Caki2 (cell line): ENCODE results near the gene PDZD2. TPM values are rescaled to one million over a fixed set of nuclear protein-coding genes. Genes with fewer than 3 reads are reported as not detected.
A peak's percentile ranks its signal among the peaks of the same experiment; 100 is the strongest.
"Not testable (repeated sequence)": the region's sequence is repeated elsewhere in the genome, so short reads cannot be mapped to it uniquely, and the experiment has no call there.

Experiments
- DNase-seq: peaks from one replicate; pipeline ENCODE4 v3.0.0-alpha.2; 2015; ENCODE audit warnings: low read depth
- in situ Hi-C: cut with HindIII; loops from 2 replicates; pipeline ENCODE4 v1.10.0; 2016; ENCODE audit warnings: low sequenced_read_pairs, low pct_unique_long_range_greater_than_20kb, mixed read lengths
- total RNA-seq: library from RNA; depleted of rRNA; stranded (reverse); fragments of >200 nt; shearing (Covaris generic); gene quantifications from 2 replicates; pipeline ENCODE4 v1.2.3, GENCODE V29; 2014; ENCODE audit warnings: low replicate concordance; rRNA removed

PDZD2 gene
- total RNA-seq: 0.17 TPM in 1 of 2 replicates, not detected in the other

GRCh38 chr5:31638748-31639418 lies at the start of gene PDZD2:
PDZD2 (plus strand) TSS chr5:31639131.
- in situ Hi-C loops: no loop called here

GRCh38 chr5:31593665-31594064 lies 45.3 kb upstream of the PDZD2 start:
- in situ Hi-C loops: no loop called here

More at GRCh38 chr5:31638748-31639418, at the start of gene PDZD2:
- DNase-seq: peak; percentile 86

GRCh38 chr5:31596354-31596753 lies 42.6 kb upstream of the PDZD2 start:
- DNase-seq: no peak
- in situ Hi-C loops: no loop called here

More at GRCh38 chr5:31593665-31594064, 45.3 kb upstream of the PDZD2 start:
- DNase-seq: no peak

GRCh38 chr5:31598640-31599611 lies 40.0 kb upstream of the PDZD2 start:
- in situ Hi-C loops: no loop called here
- no peak for DNase-seq

- in situ Hi-C loops, DNase-seq: not testable (repeated sequence)
Observed at GRCh38 chr5:31602305-31602704, 36.6 kb upstream of the PDZD2 start.

GRCh38 chr5:31604240-31604639 lies 34.7 kb upstream of the PDZD2 start:
- DNase-seq: no peak
- in situ Hi-C loops: no loop called here

GRCh38 chr5:31604644-31605043 lies 34.3 kb upstream of the PDZD2 start:
- no peak for DNase-seq
- in situ Hi-C loops: no loop called here

GRCh38 chr5:31605920-31606319 lies 33.0 kb upstream of the PDZD2 start:
- DNase-seq: no peak
- in situ Hi-C loops: no loop called here

GRCh38 chr5:31607546-31607945 lies 31.4 kb upstream of the PDZD2 start:
- in situ Hi-C loops: no loop called here
- DNase-seq: no peak

GRCh38 chr5:31611002-31611401 lies 27.9 kb upstream of the PDZD2 start:
- in situ Hi-C loops: no loop called here
- DNase-seq: no peak

- in situ Hi-C loops: no loop called here
- no peak for DNase-seq
Observed at GRCh38 chr5:31613651-31614050, 25.3 kb upstream of the PDZD2 start.

- DNase-seq: no peak
- in situ Hi-C loops: no loop called here
Observed at GRCh38 chr5:31614151-31615020, 24.5 kb upstream of the PDZD2 start.

- in situ Hi-C loops: no loop called here
- no peak for DNase-seq
Observed at GRCh38 chr5:31617867-31618266, 21.1 kb upstream of the PDZD2 start.

- DNase-seq: no peak
- in situ Hi-C loops: no loop called here
Observed at GRCh38 chr5:31620026-31620425, 18.9 kb upstream of the PDZD2 start.

GRCh38 chr5:31623249-31623648 lies 15.7 kb upstream of the PDZD2 start:
- in situ Hi-C loops: no loop called here

GRCh38 chr5:31625394-31625793 lies 13.5 kb upstream of the PDZD2 start:
- in situ Hi-C loops: no loop called here
- no peak for DNase-seq

More at GRCh38 chr5:31623249-31623648, 15.7 kb upstream of the PDZD2 start:
- DNase-seq: no peak

GRCh38 chr5:31626156-31626555 lies 12.8 kb upstream of the PDZD2 start:
- in situ Hi-C loops: no loop called here
- no peak for DNase-seq

- in situ Hi-C loops: no loop called here
- DNase-seq: no peak
Observed at GRCh38 chr5:31626604-31627234, 12.2 kb upstream of the PDZD2 start.
